Left kidney (tissue), 2 donors: ENCODE measurements around the gene TTLL11. TPM values are rescaled to one million over a fixed set of nuclear protein-coding genes. Genes with fewer than 3 reads are reported as not detected.

Experiments
- DNase-seq: peaks from one replicate; pipeline ENCODE4 v3.0.0-alpha.2; 2013
- polyA plus RNA-seq: library from polyadenylated mRNA; unstranded; fragments of 120-200 nt; gene quantifications from one replicate; pipeline ENCODE4 v1.2.1, GENCODE V29; 2013; ENCODE audit not compliant: insufficient read length

Gene TTLL11
- polyA plus RNA-seq, 1 donor = 7.7 TPM

GRCh38 chr9:122111413-122112085 lies 18.4 kb upstream of the TTLL11 start:
- DNase-seq = no peak

GRCh38 chr9:122110100-122110833 lies 17.2 kb upstream of the TTLL11 start:
- DNase-seq = no peak

- no peak for DNase-seq
Measured at GRCh38 chr9:122109035-122109813, 16.1 kb upstream of the TTLL11 start.

GRCh38 chr9:122107291-122107805 lies 14.2 kb upstream of the TTLL11 start:
- no peak for DNase-seq

- DNase-seq = no peak
Measured at GRCh38 chr9:122106576-122106975, 13.5 kb upstream of the TTLL11 start.

- no peak for DNase-seq
Measured at GRCh38 chr9:122103985-122104384, 10.9 kb upstream of the TTLL11 start.

GRCh38 chr9:122102156-122102555 lies 9.0 kb upstream of the TTLL11 start:
- DNase-seq = no peak

GRCh38 chr9:122100756-122101155 lies 7.6 kb upstream of the TTLL11 start:
- DNase-seq = no peak

- DNase-seq = peak; percentile 78
Measured at GRCh38 chr9:122099271-122099869, 6.3 kb upstream of the TTLL11 start.

GRCh38 chr9:122097679-122098315 lies 4.7 kb upstream of the TTLL11 start:
- DNase-seq = no peak

GRCh38 chr9:122096620-122097415 lies 3.7 kb upstream of the TTLL11 start:
- DNase-seq = no peak

GRCh38 chr9:122095010-122095767 lies 2.1 kb upstream of the TTLL11 start:
- DNase-seq = peak; percentile 63

GRCh38 chr9:122091682-122092592 lies 1.2 kb downstream of the TTLL11 start:
- DNase-seq = no peak

GRCh38 chr9:122090981-122091380 lies 2.1 kb downstream of the TTLL11 start:
- DNase-seq = no peak

GRCh38 chr9:122090287-122090883 lies 2.7 kb downstream of the TTLL11 start:
- no peak for DNase-seq

- DNase-seq = no peak
Measured at GRCh38 chr9:122088880-122089706, 4.0 kb downstream of the TTLL11 start.

GRCh38 chr9:122087406-122088200 lies 5.5 kb downstream of the TTLL11 start:
- DNase-seq = no peak
